ENCODE data around the gene AKAP17A.
"Not testable (repeated sequence)": the region's sequence is repeated elsewhere in the genome, so short reads cannot be mapped to it uniquely, and the experiment has no call there.

Gene AKAP17A

DNA sequence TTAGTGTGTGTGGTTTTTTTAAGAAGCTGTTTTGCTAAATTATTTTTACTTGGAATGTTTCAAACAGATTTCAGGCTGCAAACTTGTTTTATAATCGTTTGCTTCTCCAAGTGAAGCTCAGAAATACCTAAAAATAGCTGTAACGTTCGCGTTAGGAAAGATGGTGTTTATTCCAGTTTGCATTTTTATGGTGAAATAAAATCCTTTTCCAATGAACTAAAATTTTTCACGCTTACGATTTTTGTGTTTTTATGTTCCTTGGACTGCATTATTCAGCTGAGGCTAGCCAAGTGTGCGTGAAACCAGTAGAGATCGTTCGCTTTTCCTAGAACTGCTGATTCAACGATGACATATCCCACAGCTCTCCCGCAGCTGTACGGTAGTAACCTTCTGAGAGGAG, 10.9 kb downstream of the AKAP17A start:
- no peak for DNase-seq

GRCh38 chrX:1606496-1606895, 15.1 kb downstream of the AKAP17A start:
- DNase-seq, result no peak

- no peak for DNase-seq
Measured at GRCh38 chrX:1609311-1609710, 17.9 kb downstream of the AKAP17A start.

- DNase-seq, result no peak
Measured at GRCh38 chrX:1609762-1610161, 18.4 kb downstream of the AKAP17A start.

GRCh38 chrX:1610166-1610565, 18.8 kb downstream of the AKAP17A start:
- no peak for DNase-seq

- no peak for DNase-seq
Measured at GRCh38 chrX:1610736-1611135, 19.3 kb downstream of the AKAP17A start.

DNA sequence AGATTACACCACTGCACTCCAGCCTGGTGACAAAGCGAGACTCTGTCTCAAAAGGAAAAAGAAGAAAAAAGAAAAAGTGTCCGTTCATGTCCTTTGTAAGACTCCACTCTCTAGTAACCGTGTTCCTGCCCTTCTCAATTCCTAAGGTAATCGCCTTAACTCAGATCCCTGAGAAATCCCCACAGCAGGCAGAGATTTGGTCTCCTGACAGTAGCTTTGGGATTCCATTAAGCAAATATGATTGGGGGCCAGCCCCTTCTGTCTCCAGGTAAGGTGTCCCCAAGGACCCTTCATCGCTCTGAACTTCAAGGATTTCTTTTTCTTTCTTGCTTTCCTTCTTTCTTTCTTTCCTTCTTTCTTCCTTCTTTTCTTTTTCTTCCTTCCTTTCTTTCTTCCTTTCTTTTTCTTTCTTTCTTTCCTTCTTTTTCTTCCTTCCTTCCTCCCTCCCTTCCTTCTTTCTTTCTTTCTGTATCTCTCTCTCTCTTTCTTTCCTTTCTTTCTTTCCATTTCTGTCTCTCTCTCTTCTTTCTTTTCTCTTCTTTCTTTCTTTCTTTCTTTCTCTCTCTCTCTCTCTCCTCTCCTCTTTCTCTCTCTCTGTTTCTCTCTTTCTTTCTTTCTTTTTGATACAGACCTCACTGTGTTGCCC, 21.4 kb downstream of the AKAP17A start:
- DNase-seq, result no peak

DNA sequence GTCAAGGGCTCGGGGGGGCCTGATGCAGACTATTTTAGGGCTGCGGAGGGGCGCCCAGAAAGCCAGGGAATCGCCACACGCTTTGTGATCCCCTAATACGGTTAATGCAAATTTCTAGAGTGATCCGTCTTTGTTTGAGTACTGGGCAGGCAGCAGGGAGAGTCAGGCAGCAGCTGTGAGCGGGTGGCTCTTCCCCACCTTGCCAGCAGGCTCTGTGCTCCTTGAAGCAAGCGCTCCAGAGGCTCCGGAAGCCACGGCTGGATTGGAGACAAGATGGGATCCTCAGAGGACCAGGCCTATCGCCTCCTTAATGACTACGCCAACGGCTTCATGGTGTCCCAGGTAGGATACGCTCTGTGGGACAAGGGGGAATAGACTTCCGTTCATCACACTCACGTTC, 23.5 kb downstream of the AKAP17A start, which contains the start of gene ASMT:
Gene ASMT (plus strand): TSS at position 133 of the 400 bp plus-strand sequence. CDS start 141 bp downstream, at position 274.
- no peak for DNase-seq

GRCh38 chrX:1618689-1619088, 27.3 kb downstream of the AKAP17A start:
- DNase-seq, result no peak

DNA sequence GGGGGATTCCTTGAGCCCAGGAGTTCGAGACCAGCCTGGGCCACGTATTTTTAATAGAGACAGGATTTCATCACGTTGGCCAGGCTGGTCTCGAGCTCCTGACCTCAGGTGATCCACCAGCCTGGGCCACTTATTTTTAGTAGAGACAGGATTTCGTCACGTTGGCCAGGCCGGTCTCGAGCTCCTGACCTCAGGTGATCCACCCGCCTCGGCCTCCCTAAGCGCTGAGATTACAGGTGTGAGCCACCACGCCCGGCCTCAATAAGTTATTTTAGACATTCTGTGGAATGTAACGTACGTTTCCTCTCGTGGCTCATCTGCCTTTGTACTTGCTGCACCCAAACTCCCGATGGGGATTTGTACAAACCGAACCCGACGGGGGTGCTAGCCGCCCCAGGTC, 32.3 kb downstream of the AKAP17A start:
- no peak for DNase-seq

DNA sequence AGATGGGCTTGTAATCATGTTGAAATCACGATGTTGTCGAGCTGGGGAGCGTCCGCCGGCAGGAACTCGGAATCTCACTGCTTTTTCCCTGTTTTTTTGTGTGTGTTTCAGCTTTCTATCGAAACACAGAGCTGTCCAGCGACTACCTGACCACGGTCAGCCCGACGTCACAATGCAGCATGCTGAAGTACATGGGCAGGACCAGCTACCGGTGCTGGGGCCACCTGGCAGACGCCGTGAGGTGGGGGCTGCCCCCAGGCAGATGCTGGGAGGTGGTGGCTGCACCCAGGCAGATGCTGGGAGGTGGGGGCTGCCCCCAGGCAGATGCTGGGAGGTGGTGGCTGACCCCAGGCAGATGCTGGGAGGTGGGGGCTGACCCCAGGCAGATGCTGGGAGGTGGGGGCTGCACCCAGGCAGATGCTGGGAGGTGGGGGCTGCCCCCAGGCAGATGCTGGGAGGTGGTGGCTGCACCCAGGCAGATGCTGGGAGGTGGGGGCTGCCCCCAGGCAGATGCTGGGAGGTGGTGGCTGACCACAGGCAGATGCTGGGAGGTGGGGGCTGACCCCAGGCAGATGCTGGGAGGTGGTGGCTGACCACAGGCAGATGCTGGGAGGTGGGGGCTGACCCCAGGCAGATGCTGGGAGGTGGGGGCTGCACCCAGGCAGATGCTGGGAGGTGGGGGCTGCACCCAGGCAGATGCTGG, 32.9 kb downstream of the AKAP17A start:
- DNase-seq, result not testable (repeated sequence)

DNA sequence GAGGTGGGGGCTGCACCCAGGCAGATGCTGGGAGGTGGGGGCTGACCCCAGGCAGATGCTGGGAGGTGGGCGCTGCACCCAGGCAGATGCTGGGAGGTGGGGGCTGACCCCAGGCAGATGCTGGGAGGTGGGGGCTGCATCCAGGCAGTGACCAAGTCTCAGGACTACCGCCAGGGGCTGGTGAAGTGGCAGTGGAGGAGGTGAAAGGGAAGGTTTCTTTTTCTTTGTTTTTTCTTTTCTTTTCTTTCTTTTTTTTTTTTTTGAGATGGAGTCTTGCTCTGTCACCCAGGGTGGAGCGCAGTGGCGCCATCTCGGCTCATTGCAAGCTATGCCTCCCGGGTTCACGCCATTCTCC, 33.4 kb downstream of the AKAP17A start:
- DNase-seq, result not testable (repeated sequence)

GRCh38 chrX:1629244-1629643, 37.8 kb downstream of the AKAP17A start:
- DNase-seq, result no peak

GRCh38 chrX:1646009-1646408, 54.6 kb downstream of the AKAP17A start:
- DNase-seq, result no peak

DNA sequence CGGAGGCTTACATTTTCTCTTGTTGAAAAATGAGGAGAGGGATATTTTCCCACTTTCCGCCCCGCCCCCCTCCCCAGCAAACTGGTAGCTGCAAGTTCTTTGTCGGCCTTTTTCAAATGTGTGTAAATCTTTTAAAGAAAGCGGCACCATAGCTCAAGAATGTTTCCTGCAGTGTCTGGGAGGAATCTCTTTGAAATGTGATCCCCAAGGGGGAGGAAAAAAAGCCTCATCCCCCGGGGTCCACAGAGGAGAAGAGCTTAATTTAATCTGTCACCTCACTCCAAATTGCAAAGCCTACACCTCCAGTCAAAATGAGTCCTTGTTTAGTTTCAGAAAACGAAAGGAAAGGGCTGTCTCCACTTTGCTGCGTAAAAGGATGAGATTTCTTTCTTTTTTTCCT, 58.2 kb downstream of the AKAP17A start:
- no peak for DNase-seq
